Esophagus mucosa (tissue), 1 donor: Measurements from ENCODE around the gene FMO2. TPM values are rescaled to one million over a fixed set of nuclear protein-coding genes. Genes with fewer than 3 reads are reported as not detected.
A peak's percentile ranks its signal among the peaks of the same experiment; 100 is the strongest.

Experiments used
- ATAC-seq: fragments of 200-7000 bp; cut with Tn5 transposase; one replicate; pipeline ENCODE4 v1.9.1; 2020
- total RNA-seq: library from RNA; stranded (reverse); gene quantifications from one replicate; pipeline ENCODE4 v1.2.4, GENCODE V29; 2023
- donor health status: DM: yes; HTN: yes; CAD: no.

The FMO2 gene
- total RNA-seq, 1 donor from 2014 or later = 113 TPM

GRCh38 chr1:171174560-171175294, 10.4 kb upstream of the FMO2 start:
- ATAC-seq = no peak

- ATAC-seq = no peak
These were observed 7.8 kb upstream of the FMO2 start for GRCh38 chr1:171177261-171177660.

GRCh38 chr1:171179318-171180227, 5.5 kb upstream of the FMO2 start:
- no peak for ATAC-seq

GRCh38 chr1:171180670-171181069, 4.4 kb upstream of the FMO2 start:
- no peak for ATAC-seq

- peak; percentile 83 for ATAC-seq
These were observed 3.5 kb downstream of the FMO2 start for GRCh38 chr1:171188388-171189266.

- ATAC-seq = no peak
These were observed 6.9 kb downstream of the FMO2 start for GRCh38 chr1:171191992-171192391.

GRCh38 chr1:171195767-171196166, 10.7 kb downstream of the FMO2 start:
- ATAC-seq = no peak

GRCh38 chr1:171196351-171196750, 11.3 kb downstream of the FMO2 start:
- ATAC-seq = no peak

GRCh38 chr1:171198081-171198480, 13.0 kb downstream of the FMO2 start:
- ATAC-seq = no peak

- ATAC-seq = no peak
These were observed 19.2 kb downstream of the FMO2 start for GRCh38 chr1:171204296-171204695.

- no peak for ATAC-seq
These were observed 21.3 kb downstream of the FMO2 start for GRCh38 chr1:171206204-171206977.

GRCh38 chr1:171206978-171207355, 21.9 kb downstream of the FMO2 start:
- ATAC-seq = no peak

GRCh38 chr1:171207377-171207776, 22.3 kb downstream of the FMO2 start:
- no peak for ATAC-seq

GRCh38 chr1:171210355-171210754, 25.3 kb downstream of the FMO2 start:
- no peak for ATAC-seq

GRCh38 chr1:171212607-171213351, 27.7 kb downstream of the FMO2 start:
- ATAC-seq = peak; percentile 56

- ATAC-seq = no peak
These were observed 28.7 kb downstream of the FMO2 start for GRCh38 chr1:171213559-171214454.

GRCh38 chr1:171217658-171218443, 32.8 kb downstream of the FMO2 start:
- ATAC-seq = peak; percentile 29

- no peak for ATAC-seq
These were observed 33.6 kb downstream of the FMO2 start for GRCh38 chr1:171218661-171219060.
